Liver (tissue), 3 donors: Measurements from ENCODE around the gene TPK1.

ENCODE experiments used
- EGR1 ChIP-seq, 2 donors: IDR thresholded peaks; 2 replicates each; pipeline ENCODE4 v1.6.1; 2016 to 2018; ENCODE audit warnings: antibody characterized with exemption in 2 of 2, low read depth in 2 of 2
- FOXA1 ChIP-seq: IDR thresholded peaks from 2 replicates; pipeline ENCODE4 v1.6.1; 2016; ENCODE audit warnings: antibody characterized with exemption
- GABPA ChIP-seq, 2 donors: IDR thresholded peaks in 1 of 2; conservative IDR thresholded peaks in 1 of 2; 2 replicates each; pipeline ENCODE4 v1.6.1; 2016; ENCODE audit warnings: antibody characterized with exemption in 2 of 2, mild to moderate bottlenecking in 1 of 2, moderate library complexity in 1 of 2
- HNF4A ChIP-seq, 2 donors: conservative IDR thresholded peaks; 2 replicates each; pipeline ENCODE4 v1.6.1; 2016; ENCODE audit warnings: antibody characterized with exemption in 2 of 2, mild to moderate bottlenecking in 2 of 2
- JUND ChIP-seq, 2 donors: IDR thresholded peaks; 2 replicates each; pipeline ENCODE4 v1.6.1; 2016; ENCODE audit warnings: antibody characterized with exemption in 2 of 2
- RAD21 ChIP-seq, 2 donors: IDR thresholded peaks; 2 replicates each; pipeline ENCODE4 v1.6.1; 2016; ENCODE audit warnings: antibody characterized with exemption in 2 of 2, mild to moderate bottlenecking in 2 of 2
- SP1 ChIP-seq: IDR thresholded peaks from 2 replicates; pipeline ENCODE4 v1.6.1; 2018; ENCODE audit warnings: antibody characterized with exemption, mild to moderate bottlenecking
- YY1 ChIP-seq: IDR thresholded peaks from 2 replicates; pipeline ENCODE4 v1.6.1; 2016; ENCODE audit warnings: antibody characterized with exemption, mild to moderate bottlenecking
- TF ChIP-seq, protein P1 (sequence below): fragments of 150-350 bp; IDR thresholded peaks from 2 replicates; pipeline ENCODE4 v1.5.1; 2017; ENCODE audit warnings: improper control_type of control experiment, low read depth, low read length; ENCODE audit not compliant: missing input control
- TF ChIP-seq, protein P2 (sequence below): IDR thresholded peaks from 2 replicates; pipeline ENCODE4 v1.6.1; 2016; ENCODE audit warnings: antibody characterized with exemption
- TF ChIP-seq, protein P3 (sequence below): IDR thresholded peaks from 2 replicates; pipeline ENCODE4 v1.6.1; 2016; ENCODE audit warnings: antibody characterized with exemption, mild to moderate bottlenecking
- TF ChIP-seq, protein P4 (sequence below): IDR thresholded peaks from 2 replicates; pipeline ENCODE4 v1.6.1; 2016; ENCODE audit warnings: antibody characterized with exemption
- donor health status: healthy.
- donor health status: healthy.

GRCh38 chr7:144830811-144831210 lies 5.0 kb downstream of the TPK1 start:
- TF ChIP-seq, protein P1, sequence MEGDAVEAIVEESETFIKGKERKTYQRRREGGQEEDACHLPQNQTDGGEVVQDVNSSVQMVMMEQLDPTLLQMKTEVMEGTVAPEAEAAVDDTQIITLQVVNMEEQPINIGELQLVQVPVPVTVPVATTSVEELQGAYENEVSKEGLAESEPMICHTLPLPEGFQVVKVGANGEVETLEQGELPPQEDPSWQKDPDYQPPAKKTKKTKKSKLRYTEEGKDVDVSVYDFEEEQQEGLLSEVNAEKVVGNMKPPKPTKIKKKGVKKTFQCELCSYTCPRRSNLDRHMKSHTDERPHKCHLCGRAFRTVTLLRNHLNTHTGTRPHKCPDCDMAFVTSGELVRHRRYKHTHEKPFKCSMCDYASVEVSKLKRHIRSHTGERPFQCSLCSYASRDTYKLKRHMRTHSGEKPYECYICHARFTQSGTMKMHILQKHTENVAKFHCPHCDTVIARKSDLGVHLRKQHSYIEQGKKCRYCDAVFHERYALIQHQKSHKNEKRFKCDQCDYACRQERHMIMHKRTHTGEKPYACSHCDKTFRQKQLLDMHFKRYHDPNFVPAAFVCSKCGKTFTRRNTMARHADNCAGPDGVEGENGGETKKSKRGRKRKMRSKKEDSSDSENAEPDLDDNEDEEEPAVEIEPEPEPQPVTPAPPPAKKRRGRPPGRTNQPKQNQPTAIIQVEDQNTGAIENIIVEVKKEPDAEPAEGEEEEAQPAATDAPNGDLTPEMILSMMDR = no peak
- no peak for TF ChIP-seq GABPA (IDR thresholded peaks at IDR 0.05 in 1 of 2, conservative IDR thresholded peaks at IDR 0.05 in 1 of 2)
- TF ChIP-seq, protein P2, sequence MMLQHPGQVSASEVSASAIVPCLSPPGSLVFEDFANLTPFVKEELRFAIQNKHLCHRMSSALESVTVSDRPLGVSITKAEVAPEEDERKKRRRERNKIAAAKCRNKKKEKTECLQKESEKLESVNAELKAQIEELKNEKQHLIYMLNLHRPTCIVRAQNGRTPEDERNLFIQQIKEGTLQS = no peak
- no peak for TF ChIP-seq SP1
- TF ChIP-seq, protein P3, sequence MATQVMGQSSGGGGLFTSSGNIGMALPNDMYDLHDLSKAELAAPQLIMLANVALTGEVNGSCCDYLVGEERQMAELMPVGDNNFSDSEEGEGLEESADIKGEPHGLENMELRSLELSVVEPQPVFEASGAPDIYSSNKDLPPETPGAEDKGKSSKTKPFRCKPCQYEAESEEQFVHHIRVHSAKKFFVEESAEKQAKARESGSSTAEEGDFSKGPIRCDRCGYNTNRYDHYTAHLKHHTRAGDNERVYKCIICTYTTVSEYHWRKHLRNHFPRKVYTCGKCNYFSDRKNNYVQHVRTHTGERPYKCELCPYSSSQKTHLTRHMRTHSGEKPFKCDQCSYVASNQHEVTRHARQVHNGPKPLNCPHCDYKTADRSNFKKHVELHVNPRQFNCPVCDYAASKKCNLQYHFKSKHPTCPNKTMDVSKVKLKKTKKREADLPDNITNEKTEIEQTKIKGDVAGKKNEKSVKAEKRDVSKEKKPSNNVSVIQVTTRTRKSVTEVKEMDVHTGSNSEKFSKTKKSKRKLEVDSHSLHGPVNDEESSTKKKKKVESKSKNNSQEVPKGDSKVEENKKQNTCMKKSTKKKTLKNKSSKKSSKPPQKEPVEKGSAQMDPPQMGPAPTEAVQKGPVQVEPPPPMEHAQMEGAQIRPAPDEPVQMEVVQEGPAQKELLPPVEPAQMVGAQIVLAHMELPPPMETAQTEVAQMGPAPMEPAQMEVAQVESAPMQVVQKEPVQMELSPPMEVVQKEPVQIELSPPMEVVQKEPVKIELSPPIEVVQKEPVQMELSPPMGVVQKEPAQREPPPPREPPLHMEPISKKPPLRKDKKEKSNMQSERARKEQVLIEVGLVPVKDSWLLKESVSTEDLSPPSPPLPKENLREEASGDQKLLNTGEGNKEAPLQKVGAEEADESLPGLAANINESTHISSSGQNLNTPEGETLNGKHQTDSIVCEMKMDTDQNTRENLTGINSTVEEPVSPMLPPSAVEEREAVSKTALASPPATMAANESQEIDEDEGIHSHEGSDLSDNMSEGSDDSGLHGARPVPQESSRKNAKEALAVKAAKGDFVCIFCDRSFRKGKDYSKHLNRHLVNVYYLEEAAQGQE = no peak
- TF ChIP-seq, protein P4, sequence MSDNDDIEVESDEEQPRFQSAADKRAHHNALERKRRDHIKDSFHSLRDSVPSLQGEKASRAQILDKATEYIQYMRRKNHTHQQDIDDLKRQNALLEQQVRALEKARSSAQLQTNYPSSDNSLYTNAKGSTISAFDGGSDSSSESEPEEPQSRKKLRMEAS = no peak
- TF ChIP-seq RAD21 (IDR thresholded peaks at IDR 0.05) = no peak
- no peak for TF ChIP-seq YY1
- TF ChIP-seq FOXA1 = no peak
- no peak for TF ChIP-seq JUND (IDR thresholded peaks at IDR 0.05)
- TF ChIP-seq HNF4A (conservative IDR thresholded peaks at IDR 0.05) = no peak
- no peak for TF ChIP-seq EGR1 (IDR thresholded peaks at IDR 0.05; ENCODE audit: low read depth in 2 of 2)
